Endodermal cell (in vitro differentiated cells): Measurements from ENCODE around the gene PRKAG2. TPM values are rescaled to one million over a fixed set of nuclear protein-coding genes. Genes with fewer than 3 reads are reported as not detected.

Experiments used
- DNase-seq: peaks from one replicate; pipeline ENCODE4 v3.0.0-alpha.2; 2017
- H3K27ac ChIP-seq: 2 replicates; pipeline ENCODE4 v1.5.1; 2013; ENCODE audit warnings: mild to moderate bottlenecking, low read depth, low read length, moderate library complexity
- H3K27me3 ChIP-seq: 2 replicates; pipeline ENCODE4 v1.6.1; 2013; ENCODE audit warnings: mild to moderate bottlenecking, low read length, moderate library complexity; ENCODE audit not compliant: insufficient read depth, control insufficient read depth, poor library complexity, severe bottlenecking
- H3K36me3 ChIP-seq: 2 replicates; pipeline ENCODE4 v1.7.0; 2013; ENCODE audit warnings: mild to moderate bottlenecking, low read length, moderate library complexity; ENCODE audit not compliant: control insufficient read depth, insufficient read depth
- H3K4me1 ChIP-seq: one replicate; pipeline ENCODE4 v1.7.0; 2013; ENCODE audit warnings: low read length; ENCODE audit not compliant: control insufficient read depth, insufficient read depth
- H3K4me3 ChIP-seq: 2 replicates; pipeline ENCODE4 v1.5.1; 2013; ENCODE audit warnings: mild to moderate bottlenecking, low read length, moderate library complexity
- H3K9ac ChIP-seq: 2 replicates; pipeline ENCODE4 v1.6.1; 2013; ENCODE audit warnings: mild to moderate bottlenecking, low read length, moderate library complexity; ENCODE audit not compliant: poor library complexity, severe bottlenecking; ENCODE audit errors: extremely low read depth
- H3K9me3 ChIP-seq: 2 replicates; pipeline ENCODE4 v1.6.1; 2013; ENCODE audit warnings: mild to moderate bottlenecking, low read length, moderate library complexity; ENCODE audit not compliant: control insufficient read depth
- H3K27ac Mint-ChIP-seq: 2 replicates; pipeline ENCODE4 v1.8.0; 2020; ENCODE audit warnings: mixed read lengths
- H3K27me3 Mint-ChIP-seq: 2 replicates; pipeline ENCODE4 v1.8.0; 2021; ENCODE audit warnings: mild to moderate bottlenecking, mixed read lengths; ENCODE audit not compliant: insufficient read depth
- H3K36me3 Mint-ChIP-seq: 2 replicates; pipeline ENCODE4 v1.8.0; 2020; ENCODE audit warnings: low read depth, mixed read lengths
- H3K4me1 Mint-ChIP-seq: 2 replicates; pipeline ENCODE4 v1.8.0; 2020; ENCODE audit warnings: mixed read lengths
- H3K4me3 Mint-ChIP-seq: 2 replicates; pipeline ENCODE4 v1.8.0; 2020; ENCODE audit warnings: mild to moderate bottlenecking, moderate library complexity, mixed read lengths
- H3K9me3 Mint-ChIP-seq: 2 replicates; pipeline ENCODE4 v1.8.0; 2020; ENCODE audit warnings: mild to moderate bottlenecking, mixed read lengths
- CTCF ChIP-seq: fragments of 200-600 bp; sonication (generic); conservative IDR thresholded peaks from 2 replicates; pipeline ENCODE4 v1.5.0; 2021; ENCODE audit warnings: antibody characterized with exemption, mild to moderate bottlenecking
- WGBS, 2 experiments: methylation state at CpG; one replicate each; pipeline versions ENCODE4 v1.1.5 to v1.1.7; 2013; ENCODE audit warnings: missing lambda C conversion rate in 2 of 2, mixed read lengths in 1 of 2; ENCODE audit not compliant: insufficient coverage in 1 of 2, insufficient read length in 1 of 2; 5-methylcytosine and 5-hydroxymethylcytosine counted together
- total RNA-seq, 2 donors: library from RNA; stranded (reverse); fragmentation: NEBNext Ultra II Directional in 1 of 2; extraction: Animal tissue kit (Norgen Biotek cat#: 25700) in 1 of 2; gene quantifications; 2 replicates in 1 of 2; 3 replicates in 1 of 2; pipeline ENCODE4 v1.2.1, GENCODE V29; 2021

The PRKAG2 gene
- total RNA-seq, 2 donors from 2014 or later: 17.2 to 20.7 TPM

GRCh38 chr7:151624246-151624928, 252.5 kb downstream of the PRKAG2 start:
- H3K9me3 Mint-ChIP-seq: no peaks in the 10 kb centered on the region
- Histone ChIP-seq H3K9ac (no peak overlapping the region), H3K9me3 (no peaks in the 10 kb centered on the region), H3K27me3 (peaks cover 2% of the 10 kb centered on the region), H3K36me3 (no peaks in the 10 kb centered on the region), H3K27ac (no peak overlapping the region), H3K4me3 (no peak overlapping the region), H3K4me1 (no peaks in the 10 kb centered on the region)
- 86 to 87% methylated on average over 13 to 18 of the region's 18 CpGs for WGBS, 2 experiments
- no peak for DNase-seq
- peaks cover 14% of the 10 kb centered on the region for H3K27me3 Mint-ChIP-seq
- H3K27ac Mint-ChIP-seq: no peak overlapping the region
- H3K4me3 Mint-ChIP-seq: no peak overlapping the region
- H3K4me1 Mint-ChIP-seq: peaks cover 10% of the 10 kb centered on the region
- H3K36me3 Mint-ChIP-seq: peaks cover 3% of the 10 kb centered on the region
- TF ChIP-seq CTCF: no peak

GRCh38 chr7:151623766-151624165, 253.1 kb downstream of the PRKAG2 start:
- Histone ChIP-seq H3K4me1 (no peaks in the 10 kb centered on the region), H3K4me3 (no peak overlapping the region), H3K9ac (no peak overlapping the region), H3K27me3 (no peaks in the 10 kb centered on the region), H3K27ac (no peak overlapping the region), H3K36me3 (no peaks in the 10 kb centered on the region), H3K9me3 (no peaks in the 10 kb centered on the region)
- WGBS, 2 experiments: 92 to 94% methylated on average over 3 to 5 of the region's 6 CpGs
- no peaks in the 10 kb centered on the region for H3K9me3 Mint-ChIP-seq
- peaks cover 6% of the 10 kb centered on the region for H3K4me1 Mint-ChIP-seq
- peaks cover 3% of the 10 kb centered on the region for H3K36me3 Mint-ChIP-seq
- DNase-seq: no peak
- H3K27me3 Mint-ChIP-seq: peaks cover 7% of the 10 kb centered on the region
- TF ChIP-seq CTCF: no peak
- H3K27ac Mint-ChIP-seq: no peak overlapping the region
- no peak overlapping the region for H3K4me3 Mint-ChIP-seq

DNA sequence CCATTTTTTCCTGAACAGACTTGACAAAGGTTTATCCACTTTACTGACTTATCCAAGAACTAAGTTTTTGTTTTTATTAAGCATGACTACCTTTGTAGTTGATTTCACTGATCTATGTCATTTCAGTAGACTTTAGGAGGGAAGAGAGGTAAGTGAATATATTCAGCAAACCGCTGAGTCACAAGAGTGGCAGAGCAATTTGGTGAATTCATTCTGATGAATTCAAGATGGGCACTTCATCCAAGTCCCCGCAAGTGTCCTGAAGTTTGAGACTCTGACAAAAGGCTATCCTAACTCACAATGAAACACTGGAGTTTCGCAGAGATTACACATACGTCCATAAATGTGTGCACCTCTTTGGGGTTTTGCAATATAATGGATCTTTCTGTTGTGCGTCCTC, 255.0 kb downstream of the PRKAG2 start:
- no peak for TF ChIP-seq CTCF
- no peaks in the 10 kb centered on the region for H3K36me3 ChIP-seq
- no peak for DNase-seq
- 92 to 94% methylated on average over 4 to 5 of the region's 5 CpGs for WGBS, 2 experiments
- H3K27ac Mint-ChIP-seq: no peak overlapping the region
- H3K4me1 Mint-ChIP-seq: peaks cover 6% of the 10 kb centered on the region
- no peaks in the 10 kb centered on the region for H3K9me3 Mint-ChIP-seq
- H3K9ac ChIP-seq: no peak overlapping the region
- H3K27ac ChIP-seq: no peak overlapping the region
- no peaks in the 10 kb centered on the region for H3K9me3 ChIP-seq
- no peaks in the 10 kb centered on the region for H3K4me1 ChIP-seq
- H3K27me3 Mint-ChIP-seq: no peaks in the 10 kb centered on the region
- no peak overlapping the region for H3K4me3 ChIP-seq
- H3K4me3 Mint-ChIP-seq: no peak overlapping the region
- no peaks in the 10 kb centered on the region for H3K27me3 ChIP-seq
- peaks cover 3% of the 10 kb centered on the region for H3K36me3 Mint-ChIP-seq
